GM12878 (cell line): ENCODE measurements around the gene TEPSIN. TPM values are rescaled to one million over a fixed set of nuclear protein-coding genes. Genes with fewer than 3 reads are reported as not detected.

Experiments used
- ATAC-seq: fragments of 200-7000 bp; cut with Tn5 transposase; 3 replicates; pipeline ENCODE4 v1.9.1; 2020; ENCODE audit warnings: mild to moderate bottlenecking, moderate library complexity
- BruUV-seq: library from RNA; stranded (reverse); fragments of 400-500 nt; replicated peaks from 2 replicates; lab custom pipeline; 2021; lab: Mats Ljungman, UMichigan
- CTCF ChIA-PET: fragments of 300-600 bp; sonication (Branson Sonifier 250); formaldehyde crosslinking; extraction: SDS; loops from one replicate; lab custom pipeline; 2021; ENCODE audit warnings: inconsistent platforms; lab: Yijun Ruan, JAX
- POLR2A ChIA-PET: fragments of 350-600 bp; formaldehyde crosslinking; extraction: SDS; loops from one replicate; lab custom pipeline; 2021; ENCODE audit warnings: inconsistent platforms; lab: Charles Lee
- RAD21 ChIA-PET: fragments of 300-600 bp; sonication (Branson Sonifier 250); formaldehyde crosslinking; loops from one replicate; lab custom pipeline; 2023; ENCODE audit warnings: antibody characterized with exemption; ENCODE audit not compliant: unreplicated experiment; lab: Charles Lee
- SMC1A ChIA-PET: fragments of 300-600 bp; sonication (Branson Sonifier 250); formaldehyde crosslinking; loops from one replicate; lab custom pipeline; 2023; ENCODE audit not compliant: unreplicated experiment, uncharacterized antibody; lab: Charles Lee
- DNase-seq: peaks from one replicate; pipeline ENCODE4 v3.0.0-alpha.2; 2011; ENCODE audit warnings: low read depth, low spot score
- FAIRE-seq: peaks from 3 replicates; lab custom pipeline; 2011; peaks lifted over from hg19 to GRCh38; lab: Jason Lieb, UNC
- H2AFZ ChIP-seq: 2 replicates; pipeline ENCODE4 v1.6.0; 2011; ENCODE audit warnings: low read depth, low read length, control low read depth; ENCODE audit not compliant: control insufficient read depth
- H3K27ac ChIP-seq: 2 replicates; pipeline ENCODE4 v1.5.1; 2011; ENCODE audit warnings: control low read depth; ENCODE audit not compliant: control insufficient read depth, insufficient read depth
- H3K27me3 ChIP-seq, 2 experiments: replicated peaks in 1 of 2; 2 replicates each; pipeline versions ENCODE4 v1.6.0 to v1.6.1; 2011; ENCODE audit warnings: low read length in 1 of 2; ENCODE audit not compliant: control insufficient read depth in 2 of 2, insufficient read depth in 2 of 2
- H3K36me3 ChIP-seq, 2 experiments: 2 replicates each; pipeline ENCODE4 v1.5.1; 2011; ENCODE audit warnings: low read length in 1 of 2; ENCODE audit not compliant: control insufficient read depth in 2 of 2, insufficient read depth in 2 of 2
- H3K4me1 ChIP-seq: 2 replicates; pipeline ENCODE4 v1.6.1; 2011; ENCODE audit warnings: mild to moderate bottlenecking, low read length, moderate library complexity, mixed read lengths; ENCODE audit not compliant: control insufficient read depth, insufficient read depth
- H3K4me2 ChIP-seq: 2 replicates; pipeline ENCODE4 v1.6.0; 2011; ENCODE audit warnings: control low read depth; ENCODE audit not compliant: control insufficient read depth, insufficient read depth
- H3K4me3 ChIP-seq: fragments of 200-600 bp; sonication (generic); 2 replicates; pipeline ENCODE4 v1.5.1; 2016
- H3K79me2 ChIP-seq: 2 replicates; pipeline ENCODE4 v1.6.0; 2011; ENCODE audit warnings: low read length; ENCODE audit not compliant: control insufficient read depth, insufficient read depth
- H3K9ac ChIP-seq: 2 replicates; pipeline ENCODE4 v1.8.0; 2011; ENCODE audit warnings: low read length, control low read depth, mixed read lengths; ENCODE audit not compliant: control insufficient read depth, insufficient read depth
- H3K9me3 ChIP-seq: replicated peaks from 3 replicates; pipeline ENCODE4 v1.5.1; 2011; ENCODE audit warnings: mild to moderate bottlenecking, low read length; ENCODE audit not compliant: control insufficient read depth, insufficient read depth
- H4K20me1 ChIP-seq: 2 replicates; pipeline ENCODE4 v1.6.0; 2011; ENCODE audit not compliant: control insufficient read depth, insufficient read depth
- ASH2L ChIP-seq: fragments of 300-600, 200-600 bp; sonication (generic); IDR thresholded peaks from 2 replicates; pipeline ENCODE4 v1.6.1; 2017; ENCODE audit warnings: low read depth, mild to moderate bottlenecking, borderline replicate concordance
- ATF3 ChIP-seq: IDR thresholded peaks from 2 replicates; pipeline ENCODE4 v1.6.1; 2011; ENCODE audit warnings: low read depth, mild to moderate bottlenecking, low read length, moderate library complexity, borderline replicate concordance; ENCODE audit errors: extremely low read depth
- BACH1 ChIP-seq: fragments of 450-650 bp; IDR thresholded peaks from 2 replicates; pipeline ENCODE4 v1.6.1; 2017; ENCODE audit warnings: mild to moderate bottlenecking, borderline replicate concordance
- CBFB ChIP-seq: IDR thresholded peaks from 2 replicates; pipeline ENCODE4 v1.6.1; 2016; ENCODE audit warnings: antibody characterized with exemption, low read depth
- CREM ChIP-seq: IDR thresholded peaks from 2 replicates; pipeline ENCODE4 v1.6.1; 2014; ENCODE audit warnings: antibody characterized with exemption, low read depth
- CTCF ChIP-seq, 3 experiments: IDR thresholded peaks in 2 of 3; conservative IDR thresholded peaks in 1 of 3; 2 replicates each; pipeline ENCODE4 v1.5.1; 2011; ENCODE audit warnings: low read depth in 3 of 3, low read length in 3 of 3, mild to moderate bottlenecking in 3 of 3, control low read depth in 2 of 3, moderate library complexity in 2 of 3, inconsistent platforms in 1 of 3, mixed read lengths in 1 of 3; ENCODE audit not compliant: control insufficient read depth in 2 of 3, insufficient read depth in 1 of 3; ENCODE audit errors: extremely low read depth in 1 of 3
- GATAD2B ChIP-seq: fragments of 450-650 bp; conservative IDR thresholded peaks from 2 replicates; pipeline ENCODE4 v1.6.1; 2017; ENCODE audit warnings: low read depth, mild to moderate bottlenecking, moderate library complexity
- LARP7 ChIP-seq: fragments of 450-650 bp; IDR thresholded peaks from 2 replicates; pipeline ENCODE4 v1.6.1; 2017; ENCODE audit warnings: mild to moderate bottlenecking
- MEF2A ChIP-seq: IDR thresholded peaks from 2 replicates; pipeline ENCODE4 v1.6.1; 2011; ENCODE audit warnings: low read depth, mild to moderate bottlenecking, low read length, moderate library complexity; ENCODE audit not compliant: insufficient read depth
- PAX8 ChIP-seq: fragments of 450-650 bp; IDR thresholded peaks from 2 replicates; pipeline ENCODE4 v1.6.1; 2017; ENCODE audit warnings: mild to moderate bottlenecking, moderate library complexity
- POLR2AphosphoS5 ChIP-seq: IDR thresholded peaks from 2 replicates; pipeline ENCODE4 v1.6.1; 2011; ENCODE audit warnings: mild to moderate bottlenecking, low read length, inconsistent platforms
- SREBF1 ChIP-seq: IDR thresholded peaks from 2 replicates; pipeline ENCODE4 v1.6.1; 2012; ENCODE audit warnings: mild to moderate bottlenecking, low read length
- ZBTB33 ChIP-seq: fragments of 450-650 bp; IDR thresholded peaks from 2 replicates; pipeline ENCODE4 v1.6.1; 2017; ENCODE audit warnings: mild to moderate bottlenecking
- ZNF592 ChIP-seq: fragments of 450-650 bp; IDR thresholded peaks from 2 replicates; pipeline ENCODE4 v1.6.1; 2017; ENCODE audit warnings: mild to moderate bottlenecking, moderate library complexity
- ZSCAN29 ChIP-seq: fragments of 450-650 bp; IDR thresholded peaks from 2 replicates; pipeline ENCODE4 v1.6.1; 2017; ENCODE audit warnings: mild to moderate bottlenecking, moderate library complexity
- WGBS: methylation state at CpG from one replicate; pipeline ENCODE4 v1.1.6; 2016; ENCODE audit warnings: low lambda C conversion rate; ENCODE audit not compliant: insufficient replicate concordance, insufficient coverage; ENCODE audit errors: missing lambda C conversion rate; 5-methylcytosine and 5-hydroxymethylcytosine counted together
- in situ Hi-C: fragments of 300-500 bp; cut with MboI; formaldehyde crosslinking; loops from 9 replicates; pipeline ENCODE4 v1.14.3; 2018; ENCODE audit warnings: mixed read lengths
- intact Hi-C: fragments of 100-400 bp; cut with micrococcal nuclease; formaldehyde crosslinking; loops from one replicate; pipeline ENCODE4 v1.14.2; 2022; ENCODE audit not compliant: unreplicated experiment
- polyA plus RNA-seq, 11 experiments: library from polyadenylated mRNA; depleted of rRNA in 4 of 11; unstranded in 6 of 11; stranded (reverse) in 5 of 11; fragments of >200 nt; fragmentation: Nextera tagmentation in 4 of 11; fragmentation: Illumina TruSeq in 1 of 11; extraction: Ambion mirVana in 4 of 11; extraction: Trizol in 1 of 11; gene quantifications; 1 replicate in 1 of 11; 2 replicates in 10 of 11; pipeline versions ENCODE4 v1.2.1 to v1.2.3, GENCODE V29; 2011 to 2016; ENCODE audit warnings: inconsistent platforms in 2 of 11, missing spikeins in 2 of 11, low read depth in 1 of 11
- total RNA-seq, 4 experiments: library from RNA; depleted of rRNA in 3 of 4; stranded (reverse); fragments of >200 nt in 3 of 4; fragmentation: Illumina TruSeq in 1 of 4; extraction: Trizol in 1 of 4; gene quantifications; 2 replicates each; pipeline versions ENCODE4 v1.2.1 to v1.2.3, GENCODE V29; 2013 to 2021

The TEPSIN gene
- total and polyA plus RNA-seq, 10 of the 15 experiments (the other 5 are each of a cell fraction or from before 2014, with no cell fraction given) = 0.87 to 36.7 (median 5.3) TPM

GRCh38 chr17:81193051-81193410 is 45.8 kb downstream of the TEPSIN start:
- Histone ChIP-seq H4K20me1 (no peaks in the 10 kb centered on the region), H3K9ac (no peak overlapping the region)
- RAD21 ChIA-PET = no interaction called here
- CTCF ChIA-PET = no interaction called here
- no peak for TF ChIP-seq ZSCAN29
- TF ChIP-seq ZNF592 = no peak
- no peak for TF ChIP-seq ZBTB33
- TF ChIP-seq CREM = no peak
- TF ChIP-seq BACH1 = no peak
- TF ChIP-seq CBFB = no peak
- TF ChIP-seq POLR2AphosphoS5 = no peak
- no peak for TF ChIP-seq ASH2L
- TF ChIP-seq SREBF1 = no peak
- no peak for TF ChIP-seq GATAD2B
- no peak for TF ChIP-seq PAX8
- no peak for TF ChIP-seq MEF2A
- no peak for TF ChIP-seq ATF3
- no peak for TF ChIP-seq CTCF (IDR thresholded peaks at IDR 0.05 in 2 of 3, conservative IDR thresholded peaks at IDR 0.05 in 1 of 3; ENCODE audit: control insufficient read depth in 2 of 3, extremely low read depth in 1 of 3, insufficient read depth in 1 of 3, low read depth in 3 of 3, low read length in 3 of 3)
- TF ChIP-seq LARP7 = no peak
- TF ChIP-seq, all 136 proteins: peak for 0
- in situ Hi-C loops (no loop called here), intact Hi-C loops (no loop called here)
- no peaks in the 10 kb centered on the region for H3K9me3 ChIP-seq
- H3K4me1 ChIP-seq = peaks cover 3% of the 10 kb centered on the region; the same call in 1 of the 2 replicates
- DNase-seq (no peak), ATAC-seq (no peak), FAIRE-seq (no peak)
- no peaks in the 10 kb centered on the region for H3K79me2 ChIP-seq
- peaks cover 0 to 5% of the 10 kb centered on the region in 2 experiments; a peak in 2 of 4 replicates for H3K36me3 ChIP-seq
- no peak overlapping the region for H3K4me2 ChIP-seq
- H2AFZ ChIP-seq = no peak overlapping the region
- no TSS peak for BruUV-seq
- no peak overlapping the region for H3K4me3 ChIP-seq
- H3K27ac ChIP-seq = no peak overlapping the region
- no peaks in the 10 kb centered on the region for H3K27me3 ChIP-seq
- ChIA-PET SMC1A (no interaction called here), POLR2A (no interaction called here)
- WGBS = 79% methylated on average over 12 of the region's 17 CpGs
